ENCODE results near the gene NAV3.

The NAV3 gene

GRCh38 chr12:77847680-77848431 lies 17.2 kb downstream of the NAV3 start:
- no peak for DNase-seq

- no peak for DNase-seq
Observed at GRCh38 chr12:77850129-77850528, 19.4 kb downstream of the NAV3 start.

GRCh38 chr12:77850698-77851097 lies 20.0 kb downstream of the NAV3 start:
- no peak for DNase-seq

GRCh38 chr12:77855548-77855947 lies 24.9 kb downstream of the NAV3 start:
- DNase-seq, result no peak

- DNase-seq, result no peak
Observed at GRCh38 chr12:77861317-77861716, 30.6 kb downstream of the NAV3 start.

GRCh38 chr12:77865178-77865577 lies 34.5 kb downstream of the NAV3 start:
- DNase-seq, result no peak

- DNase-seq, result no peak
Observed at GRCh38 chr12:77878901-77879300, 48.2 kb downstream of the NAV3 start.

- DNase-seq, result no peak
Observed at GRCh38 chr12:77882709-77883108, 52.0 kb downstream of the NAV3 start.

- DNase-seq, result no peak
Observed at GRCh38 chr12:77888611-77889010, 57.9 kb downstream of the NAV3 start.

- DNase-seq, result no peak
Observed at GRCh38 chr12:77891518-77892147, 60.9 kb downstream of the NAV3 start.

GRCh38 chr12:77893918-77894317 lies 63.2 kb downstream of the NAV3 start:
- no peak for DNase-seq

- no peak for DNase-seq
Observed at GRCh38 chr12:77894556-77894955, 63.9 kb downstream of the NAV3 start.

GRCh38 chr12:77895699-77896098 lies 65.0 kb downstream of the NAV3 start:
- DNase-seq, result no peak

- DNase-seq, result no peak
Observed at GRCh38 chr12:77907936-77908335, 77.2 kb downstream of the NAV3 start.

- no peak for DNase-seq
Observed at GRCh38 chr12:77914081-77914488, 83.4 kb downstream of the NAV3 start.

- no peak for DNase-seq
Observed at GRCh38 chr12:77915071-77915600, 84.4 kb downstream of the NAV3 start.

GRCh38 chr12:77916276-77916675 lies 85.6 kb downstream of the NAV3 start:
- DNase-seq, result no peak

GRCh38 chr12:77918046-77918445 lies 87.4 kb downstream of the NAV3 start:
- no peak for DNase-seq

GRCh38 chr12:77919450-77919849 lies 88.8 kb downstream of the NAV3 start:
- no peak for DNase-seq

GRCh38 chr12:77923882-77924281 lies 93.2 kb downstream of the NAV3 start:
- no peak for DNase-seq

- DNase-seq, result no peak
Observed at GRCh38 chr12:77924703-77925102, 94.0 kb downstream of the NAV3 start.

- DNase-seq, result no peak
Observed at GRCh38 chr12:77925536-77926108, 94.9 kb downstream of the NAV3 start.

- no peak for DNase-seq
Observed at GRCh38 chr12:77928078-77928477, 97.4 kb downstream of the NAV3 start.

- DNase-seq, result no peak
Observed at GRCh38 chr12:77932216-77932615, 101.5 kb downstream of the NAV3 start.
